WI38 (cell line): Measurements from ENCODE around the gene USP3.

Experiments used
- H3K4me3 ChIP-seq: 2 replicates; pipeline ENCODE4 v1.5.1; 2011; ENCODE audit warnings: low read depth, mild to moderate bottlenecking, control low read depth, low read length
- CTCF ChIP-seq: IDR thresholded peaks from 2 replicates; pipeline ENCODE4 v1.5.1; 2012; ENCODE audit warnings: low read depth, mild to moderate bottlenecking, control low read depth, low read length

The USP3 gene

GRCh38 chr15:63478243-63478642 is 26.1 kb upstream of the USP3 start:
- no peak overlapping the region for H3K4me3 ChIP-seq
- TF ChIP-seq CTCF, result no peak

- no peak overlapping the region for H3K4me3 ChIP-seq
- no peak for TF ChIP-seq CTCF
Observed at GRCh38 chr15:63480441-63480821, 24.0 kb upstream of the USP3 start.

GRCh38 chr15:63481105-63481810 is 23.1 kb upstream of the USP3 start:
- TF ChIP-seq CTCF, result no peak
- H3K4me3 ChIP-seq, result no peak overlapping the region

GRCh38 chr15:63482874-63483323 is 21.5 kb upstream of the USP3 start:
- no peak overlapping the region for H3K4me3 ChIP-seq
- no peak for TF ChIP-seq CTCF

- no peak overlapping the region for H3K4me3 ChIP-seq
- TF ChIP-seq CTCF, result no peak
Observed at GRCh38 chr15:63483521-63484371, 20.6 kb upstream of the USP3 start.

GRCh38 chr15:63484433-63485186 is 19.8 kb upstream of the USP3 start:
- TF ChIP-seq CTCF, result no peak

More at GRCh38 chr15:63484433-63485186, 19.8 kb upstream of the USP3 start:
- H3K4me3 ChIP-seq, result no peak overlapping the region
